Amniotic stem cell (primary cell): ENCODE data around the gene MEF2A.

Experiments
- DNase-seq: peaks from one replicate; lab custom pipeline; 2025; lab: John Stamatoyannopoulos, UW

The MEF2A gene

DNA sequence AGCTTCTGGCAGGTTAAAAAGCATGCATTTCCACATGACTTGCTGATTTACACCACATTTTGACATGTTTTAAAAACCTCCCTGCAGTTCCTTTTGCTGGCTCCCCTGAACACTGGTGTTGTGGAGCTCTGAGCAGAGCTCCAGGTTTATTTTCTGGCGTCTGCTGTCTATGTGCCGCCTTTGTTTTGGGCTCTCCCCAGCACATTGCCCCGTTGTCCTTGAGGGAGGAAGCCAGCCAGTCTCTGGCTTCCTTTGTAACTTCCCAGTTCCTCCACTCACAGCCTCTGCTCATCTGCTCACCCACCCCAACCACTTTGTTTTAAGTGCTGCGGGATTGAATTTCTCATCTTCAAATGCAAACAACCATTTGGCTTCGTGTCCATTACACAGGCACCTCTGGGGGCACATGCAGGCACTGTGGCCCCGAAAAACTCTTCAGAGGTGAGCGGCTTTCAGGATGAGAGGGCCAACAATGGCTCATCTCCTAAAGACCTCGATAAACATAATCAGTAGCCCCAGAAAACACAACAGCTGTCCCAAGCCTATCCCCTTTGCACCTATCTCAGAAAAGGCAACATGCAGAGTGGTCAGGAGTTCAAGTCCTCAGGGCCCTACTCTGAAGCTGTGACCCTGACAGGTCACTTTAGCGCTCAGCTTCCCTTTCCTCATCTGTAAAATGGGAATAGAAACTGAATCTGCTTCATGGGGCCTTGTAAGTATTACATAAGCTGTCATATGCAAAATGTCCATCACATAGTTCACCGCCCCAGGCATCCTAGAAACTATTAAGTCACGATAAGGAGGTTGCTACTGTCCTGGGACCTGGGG lies 1.3 kb upstream of the MEF2A start:
- no peak for DNase-seq

- no peak for DNase-seq
Measured at GRCh38 chr15:99565049-99565298, 810 bp upstream of the MEF2A start.

- no peak for DNase-seq
Measured at GRCh38 chr15:99566157-99566897, 543 bp downstream of the MEF2A start.

DNA sequence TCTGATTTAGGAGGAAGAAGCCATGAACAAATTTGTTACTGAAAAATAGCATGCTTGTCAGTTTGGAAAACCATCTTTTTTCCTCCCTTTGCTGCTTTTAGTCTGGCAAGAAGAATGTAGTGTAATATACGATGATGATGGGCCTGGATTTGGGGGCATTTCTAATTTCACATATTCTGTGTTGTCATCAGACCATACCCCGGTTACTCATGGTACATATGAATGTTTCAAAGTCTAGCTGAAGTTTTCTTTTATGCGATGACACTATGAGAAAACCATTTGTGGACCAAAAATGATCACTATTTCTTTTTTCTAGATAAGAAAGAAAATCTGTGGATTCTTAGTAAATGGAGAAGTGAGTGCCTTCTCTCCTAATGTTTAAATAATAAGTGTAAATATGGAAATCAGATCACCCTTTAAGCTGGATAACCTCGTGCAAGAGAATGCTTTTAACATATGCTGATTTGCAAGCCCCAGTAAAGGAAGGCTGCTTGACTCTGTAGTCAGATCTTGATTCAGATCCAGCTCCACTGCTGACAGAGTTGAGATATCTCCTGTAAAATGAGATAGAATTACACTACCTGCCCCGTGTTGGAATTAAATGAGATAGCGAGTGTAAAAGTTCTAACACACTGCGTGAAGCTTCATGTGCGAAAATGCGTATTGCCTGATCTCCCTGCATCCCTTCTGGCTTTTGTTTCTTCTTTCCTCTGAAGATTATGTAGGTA lies 3.0 kb downstream of the MEF2A start:
- DNase-seq, result no peak

- no peak for DNase-seq
Measured at GRCh38 chr15:99571299-99571698, 5.5 kb downstream of the MEF2A start.

- no peak for DNase-seq
Measured at GRCh38 chr15:99574048-99574447, 8.3 kb downstream of the MEF2A start.

- no peak for DNase-seq
Measured at GRCh38 chr15:99574502-99574901, 8.7 kb downstream of the MEF2A start.

DNA sequence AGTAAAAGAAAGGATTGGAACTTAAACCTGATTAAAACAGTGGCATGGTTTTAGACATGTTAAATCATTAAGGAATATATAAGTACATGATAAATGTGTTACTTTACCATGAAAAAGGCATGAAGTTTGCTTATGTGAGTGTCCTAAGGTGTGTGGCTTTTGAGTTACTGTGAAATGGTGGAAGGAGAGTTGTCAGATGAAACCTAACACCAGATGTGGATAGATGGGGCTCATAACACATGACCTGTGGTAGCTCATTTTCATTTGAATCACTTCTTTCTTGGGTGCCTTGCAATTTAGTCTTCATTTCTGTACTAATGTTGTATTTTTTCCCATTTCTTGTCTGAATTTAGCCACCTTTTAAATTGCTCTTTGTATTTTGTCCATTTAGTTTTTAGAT lies 13.0 kb downstream of the MEF2A start:
- DNase-seq, result no peak

DNA sequence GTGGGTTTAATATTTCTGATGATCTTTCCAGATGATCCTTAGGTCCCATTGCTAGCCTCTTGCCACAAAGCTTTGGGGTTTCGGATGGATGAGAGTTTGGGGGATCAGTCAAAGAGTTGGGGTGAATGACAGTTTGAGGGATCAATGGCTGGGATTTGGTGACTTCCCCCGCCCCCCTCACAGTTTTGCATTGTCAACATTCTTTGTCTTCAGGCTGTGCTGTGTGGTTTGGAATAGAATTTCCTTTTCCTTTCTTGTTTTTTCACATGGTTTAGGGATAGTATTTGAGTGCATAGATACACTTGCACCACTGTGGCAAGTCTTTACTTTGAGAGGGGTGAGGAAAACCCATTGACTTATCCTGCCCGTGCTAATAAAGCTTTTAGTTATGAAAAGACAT lies 14.3 kb downstream of the MEF2A start:
- no peak for DNase-seq

GRCh38 chr15:99582508-99582960 lies 16.8 kb downstream of the MEF2A start:
- no peak for DNase-seq

DNA sequence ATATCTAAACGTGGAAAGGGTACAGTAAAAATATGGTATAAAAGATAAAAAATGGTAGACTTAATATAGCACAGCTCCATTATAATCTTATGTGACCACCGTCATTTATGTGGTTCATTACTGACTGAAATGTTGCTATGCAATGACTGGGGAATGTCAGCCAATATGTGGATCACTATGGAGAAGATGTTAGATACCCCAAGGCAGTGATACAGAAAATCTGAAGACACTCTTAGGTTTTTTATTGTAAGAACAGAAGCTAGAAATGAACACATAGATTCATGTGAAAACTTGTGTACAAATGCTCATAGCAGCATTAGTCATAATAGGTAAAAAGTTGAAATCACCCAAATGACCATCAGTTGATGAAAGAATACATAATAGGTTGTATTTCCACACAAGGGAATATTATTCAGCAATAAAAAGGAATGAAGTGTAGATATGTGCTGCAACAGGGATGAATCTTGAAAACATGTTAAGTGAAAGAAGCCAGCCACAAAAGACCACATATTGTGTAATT lies 18.4 kb downstream of the MEF2A start:
- no peak for DNase-seq

- no peak for DNase-seq
Measured at GRCh38 chr15:99586121-99586520, 20.3 kb downstream of the MEF2A start.

DNA sequence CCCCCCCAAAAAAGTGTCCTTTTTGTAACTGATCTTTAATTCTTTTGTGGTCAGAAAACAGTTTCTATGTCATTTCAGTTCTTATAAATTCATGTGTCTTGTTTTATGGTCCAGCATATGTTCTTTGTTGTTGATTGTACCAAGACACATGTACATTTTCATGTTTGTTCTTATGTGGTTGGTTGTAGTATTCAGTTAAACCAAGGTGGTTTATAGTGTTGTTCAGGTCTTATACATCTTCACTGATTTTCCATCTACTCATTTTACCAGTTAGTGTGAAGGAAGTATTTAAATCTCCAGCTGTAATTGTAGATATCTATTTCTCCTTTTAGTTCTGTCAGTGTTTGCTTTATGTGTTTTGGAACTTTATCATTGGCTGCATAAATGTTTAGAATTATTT lies 24.0 kb downstream of the MEF2A start:
- no peak for DNase-seq

- DNase-seq, result no peak
Measured at GRCh38 chr15:99590913-99591646, 25.3 kb downstream of the MEF2A start.

DNA sequence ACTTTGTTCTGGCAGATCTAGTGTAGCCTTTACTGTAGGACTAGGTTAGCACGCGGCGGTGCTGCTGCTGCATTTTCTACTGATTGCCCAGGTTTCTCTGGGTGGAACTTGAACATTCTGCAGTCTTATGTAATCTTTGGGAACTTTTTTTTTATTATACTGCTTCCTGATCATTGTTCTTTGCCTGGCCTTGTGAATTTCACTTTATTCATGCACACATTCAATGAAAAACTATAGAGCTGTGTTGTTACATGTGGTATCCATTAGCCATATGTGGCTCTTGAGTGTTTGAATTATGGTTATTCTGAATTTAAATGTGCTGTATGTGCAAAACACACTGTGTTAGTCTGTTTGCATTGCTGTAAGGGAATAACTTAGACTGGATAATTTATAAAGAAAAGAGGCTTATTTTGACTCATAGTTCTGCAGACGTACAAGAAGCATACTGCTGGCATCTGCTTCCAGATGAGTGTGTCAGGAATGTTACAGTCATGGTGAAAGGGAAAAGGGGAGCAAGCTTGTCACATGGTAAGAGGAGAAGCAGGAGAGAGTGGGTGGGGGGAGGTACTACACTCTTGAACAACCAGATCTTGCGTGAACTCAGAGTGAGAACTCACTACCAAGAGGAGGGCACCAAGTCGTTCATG lies 26.5 kb downstream of the MEF2A start:
- no peak for DNase-seq

DNA sequence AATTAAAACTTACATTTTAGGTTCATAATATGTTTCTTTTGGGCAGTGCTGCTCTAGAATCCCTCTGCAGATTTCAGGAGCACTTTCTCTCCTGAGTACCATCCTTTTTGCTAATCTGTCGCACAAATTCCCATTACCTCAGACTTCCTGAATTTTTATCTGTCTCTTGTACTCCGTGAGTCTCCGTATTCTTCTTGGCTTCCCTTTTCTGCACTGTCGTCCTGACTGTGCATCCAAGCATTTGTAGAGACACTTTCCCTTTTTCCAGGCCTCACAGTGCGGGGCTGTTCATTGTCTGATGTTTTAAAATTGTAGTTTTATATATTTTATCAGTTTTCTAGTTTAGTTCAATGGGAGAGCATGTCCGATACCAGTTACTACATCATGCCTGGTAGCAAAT lies 27.3 kb downstream of the MEF2A start:
- DNase-seq, result no peak

DNA sequence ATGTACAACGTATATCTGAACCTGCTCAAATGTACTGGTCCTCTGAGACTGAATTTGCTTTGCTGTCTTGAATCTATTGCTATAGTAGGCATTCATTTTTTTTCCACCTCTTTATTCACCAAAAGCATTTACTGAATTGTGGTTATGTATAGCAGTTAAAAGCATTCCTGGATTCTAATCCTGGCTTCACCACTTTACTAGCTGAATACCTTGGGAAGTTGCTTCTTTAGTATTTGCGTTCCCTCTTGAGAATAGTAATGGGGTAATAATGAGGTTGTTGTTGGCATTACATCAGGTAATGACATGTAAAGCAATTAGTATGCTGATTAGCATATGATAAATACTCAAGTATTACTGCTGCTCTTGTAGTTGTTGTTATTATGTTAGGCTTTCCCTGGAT lies 29.1 kb downstream of the MEF2A start:
- no peak for DNase-seq

DNA sequence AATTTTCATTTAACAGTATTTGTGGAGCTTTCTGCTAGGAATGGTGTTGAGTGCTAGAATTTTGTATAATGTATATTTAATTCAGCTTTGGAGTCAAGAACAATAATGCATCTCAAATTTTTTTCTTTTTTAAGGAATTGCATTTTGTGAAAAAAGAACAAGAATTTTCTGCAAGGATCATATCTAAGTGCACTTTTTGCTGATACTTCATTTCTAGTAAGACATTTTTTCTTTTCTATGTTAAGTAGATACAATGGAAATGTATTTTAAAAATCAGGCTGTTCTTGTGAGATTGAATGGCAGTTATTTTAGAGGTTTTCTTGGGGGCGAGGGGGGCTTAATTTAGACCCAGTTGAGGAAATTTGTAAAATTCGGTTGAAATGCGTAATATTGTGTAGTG lies 32.5 kb downstream of the MEF2A start:
- DNase-seq, result no peak

DNA sequence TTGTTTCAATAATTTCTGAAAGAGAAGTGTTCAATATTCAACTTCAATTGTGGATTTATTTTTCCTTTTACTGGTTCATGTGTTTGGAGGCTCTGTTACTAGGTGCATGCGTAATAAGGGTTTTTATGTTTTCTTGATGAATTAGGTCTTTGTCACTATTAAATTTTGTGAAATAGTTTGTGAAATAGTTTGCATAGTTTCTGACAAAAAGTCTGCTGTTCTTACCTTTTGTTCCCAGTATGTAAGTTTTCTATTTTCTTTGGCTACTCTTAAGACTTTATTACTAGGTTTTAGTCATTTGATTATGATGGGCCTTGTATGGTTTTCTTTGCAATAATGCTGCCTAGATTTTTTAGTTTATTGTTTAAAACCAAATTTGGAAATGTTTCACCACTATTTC lies 38.0 kb downstream of the MEF2A start:
- DNase-seq, result no peak

DNA sequence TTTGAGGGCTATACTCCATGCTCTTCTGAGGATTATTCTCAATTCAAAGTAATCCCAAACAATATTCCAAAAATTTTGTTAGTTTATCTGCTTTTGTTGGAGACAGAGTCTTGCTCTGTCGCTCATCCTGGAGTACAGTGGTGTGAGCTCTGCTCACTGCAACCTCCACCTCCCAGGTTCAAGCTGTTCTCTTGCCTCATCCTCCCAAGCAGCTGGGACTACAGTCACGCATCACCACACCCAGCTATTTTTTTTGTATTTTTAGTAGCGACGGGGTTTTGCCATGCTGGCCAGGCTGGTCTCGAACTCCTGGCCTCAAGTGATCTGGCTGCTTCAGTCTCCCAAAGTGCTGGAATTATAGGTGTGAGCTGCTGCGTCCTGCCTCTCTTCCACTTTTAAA lies 39.1 kb downstream of the MEF2A start:
- DNase-seq, result no peak

DNA sequence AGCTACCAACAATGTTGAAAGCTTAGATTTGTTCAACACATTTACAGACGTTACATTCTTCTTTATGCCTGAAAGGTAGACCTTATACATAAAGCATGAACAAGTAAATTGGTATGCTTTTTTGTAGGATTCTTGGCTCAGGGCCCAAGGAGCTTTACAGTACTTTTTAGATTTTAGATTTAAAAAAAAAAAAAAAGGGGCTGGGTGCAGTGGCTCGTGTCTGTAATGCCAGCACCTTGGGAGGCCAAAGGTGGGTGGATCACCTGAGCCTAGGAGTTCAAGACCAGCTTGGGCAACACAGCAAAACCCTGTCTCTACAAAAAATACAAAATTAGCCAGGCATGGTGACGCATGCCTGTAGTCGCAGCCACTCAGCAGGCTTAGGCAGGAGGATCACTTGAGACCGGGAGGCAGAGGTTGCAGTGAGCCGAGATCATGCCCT lies 39.7 kb downstream of the MEF2A start:
- DNase-seq, result no peak

GRCh38 chr15:99605990-99606389 lies 40.2 kb downstream of the MEF2A start:
- no peak for DNase-seq
